Keratinocyte (primary cell): Measurements from ENCODE around the gene LRRC7. TPM values are rescaled to one million over a fixed set of nuclear protein-coding genes. Genes with fewer than 3 reads are reported as not detected.
A peak's percentile ranks its signal among the peaks of the same experiment; 100 is the strongest.

ENCODE experiments used
- DNase-seq: peaks from one replicate; pipeline ENCODE4 v3.0.0-alpha.2; 2011; ENCODE audit warnings: low read depth, missing footprints, low spot score
- FAIRE-seq: peaks from 2 replicates; lab custom pipeline; 2011; peaks lifted over from hg19 to GRCh38; lab: Jason Lieb, UNC
- H2AFZ ChIP-seq: 2 replicates; pipeline ENCODE4 v1.6.0; 2012; ENCODE audit warnings: low read length, control low read depth, inconsistent platforms; ENCODE audit not compliant: control insufficient read depth
- H3K27ac ChIP-seq: 2 replicates; pipeline ENCODE4 v1.5.1; 2011; ENCODE audit warnings: low read length; ENCODE audit not compliant: control insufficient read depth, insufficient read depth
- H3K27me3 ChIP-seq: 3 replicates; pipeline ENCODE4 v1.6.0; 2011; ENCODE audit warnings: low read length; ENCODE audit not compliant: control insufficient read depth, insufficient read depth; ENCODE audit errors: extremely low read depth
- H3K36me3 ChIP-seq, 2 experiments: 2 replicates in 1 of 2; 3 replicates in 1 of 2; pipeline ENCODE4 v1.5.1; 2011; ENCODE audit warnings: low read length in 2 of 2, mild to moderate bottlenecking in 1 of 2; ENCODE audit not compliant: control insufficient read depth in 2 of 2, insufficient read depth in 2 of 2; ENCODE audit errors: extremely low read depth in 1 of 2
- H3K4me1 ChIP-seq: 3 replicates; pipeline ENCODE4 v1.5.1; 2011; ENCODE audit warnings: low read length; ENCODE audit not compliant: control insufficient read depth, insufficient read depth; ENCODE audit errors: extremely low read depth
- H3K4me2 ChIP-seq: 3 replicates; pipeline ENCODE4 v1.6.0; 2011; ENCODE audit warnings: low read depth, low read length; ENCODE audit not compliant: control insufficient read depth, insufficient read depth; ENCODE audit errors: extremely low read depth
- H3K4me3 ChIP-seq, 3 experiments: fragments of 200-600 bp in 1 of 3; sonication (generic) in 1 of 3; 2 replicates in 2 of 3; 3 replicates in 1 of 3; pipeline ENCODE4 v1.5.1; 2011 to 2016; ENCODE audit warnings: low read length in 3 of 3, mild to moderate bottlenecking in 3 of 3, control low read depth in 2 of 3, inconsistent platforms in 1 of 3, low read depth in 1 of 3, mixed read lengths in 1 of 3, mixed run types in 1 of 3, moderate library complexity in 1 of 3; ENCODE audit not compliant: control insufficient read depth in 2 of 3, insufficient read depth in 2 of 3; ENCODE audit errors: extremely low read depth in 1 of 3
- H3K79me2 ChIP-seq: 2 replicates; pipeline ENCODE4 v1.6.0; 2012; ENCODE audit warnings: low read length; ENCODE audit not compliant: control insufficient read depth, insufficient read depth
- H3K9ac ChIP-seq: 3 replicates; pipeline ENCODE4 v1.6.0; 2011; ENCODE audit warnings: low read length; ENCODE audit not compliant: control insufficient read depth, insufficient read depth; ENCODE audit errors: extremely low read depth
- H3K9me1 ChIP-seq: 3 replicates; pipeline ENCODE4 v1.6.0; 2011; ENCODE audit warnings: low read length; ENCODE audit not compliant: control insufficient read depth, insufficient read depth; ENCODE audit errors: extremely low read depth
- H3K9me3 ChIP-seq: 2 replicates; pipeline ENCODE4 v1.5.1; 2012; ENCODE audit warnings: low read depth, low read length; ENCODE audit not compliant: control insufficient read depth
- H4K20me1 ChIP-seq: 3 replicates; pipeline ENCODE4 v1.6.0; 2011; ENCODE audit warnings: low read length; ENCODE audit not compliant: control insufficient read depth, insufficient read depth; ENCODE audit errors: extremely low read depth
- EZH2 ChIP-seq: IDR thresholded peaks from one replicate; pipeline ENCODE4 v1.6.1; 2012; ENCODE audit warnings: inconsistent platforms, mild to moderate bottlenecking, low read length, moderate library complexity
- dilution Hi-C: fragments of 300-500 bp; cut with MboI; formaldehyde crosslinking; loops from one replicate; pipeline ENCODE4 v1.7.0; 2020; ENCODE audit warnings: low sequenced_read_pairs; ENCODE audit not compliant: extremely low pct_ligation_motif_present
- polyA plus RNA-seq, 5 experiments: library from polyadenylated mRNA; depleted of rRNA in 3 of 5; stranded (reverse) in 3 of 5; stranded (forward) in 1 of 5; unstranded in 1 of 5; fragments of >200 nt; gene quantifications; 1 replicate in 1 of 5; 2 replicates in 3 of 5; 3 replicates in 1 of 5; pipeline versions ENCODE4 v1.2.1 to v1.2.3, GENCODE V29; 2011 to 2012; ENCODE audit warnings: missing spikeins in 2 of 5, low read depth in 1 of 5, low replicate concordance in 1 of 5
- TF ChIP-seq, protein P1 (sequence below), 3 experiments: IDR thresholded peaks in 1 of 3; conservative IDR thresholded peaks in 1 of 3; optimal IDR thresholded peaks in 1 of 3; 2 replicates in 2 of 3; 3 replicates in 1 of 3; pipeline versions ENCODE3 to v1.5.1; 2011; ENCODE audit warnings: low read length in 3 of 3, mild to moderate bottlenecking in 3 of 3, moderate library complexity in 2 of 3, control low read depth in 1 of 3, inconsistent platforms in 1 of 3; ENCODE audit not compliant: insufficient read depth in 2 of 3; ENCODE audit errors: extremely low read depth in 1 of 3

The LRRC7 gene
- polyA plus RNA-seq, 1 donor (not counting 4 experiments of a cell fraction or from before 2014, with no cell fraction given): 0.28 TPM

DNA sequence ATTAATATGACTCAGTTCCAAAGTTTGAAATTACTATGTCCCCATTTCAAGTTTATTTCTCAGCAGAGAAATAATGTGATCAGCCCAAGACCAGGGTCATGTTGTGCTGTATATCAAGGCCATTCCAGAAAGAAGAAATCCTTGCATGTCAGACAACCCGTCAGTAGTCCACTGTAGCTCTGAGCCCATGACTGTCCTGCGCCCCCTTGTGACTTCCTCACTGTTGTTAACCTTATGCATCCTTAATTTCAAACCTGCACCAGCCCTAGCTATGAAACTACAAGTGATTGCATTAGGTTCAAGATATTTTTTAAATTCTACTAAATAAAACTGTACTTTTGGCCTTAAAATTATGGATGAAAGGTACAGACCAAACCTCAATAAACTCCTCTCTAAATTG is 133.0 kb downstream of the LRRC7 start:
- no peaks in the 10 kb centered on the region for H3K79me2 ChIP-seq
- H2AFZ ChIP-seq: no peak overlapping the region
- no peak for DNase-seq
- dilution Hi-C loops: no loop called here
- H3K4me2 ChIP-seq: no peak overlapping the region
- H3K36me3 ChIP-seq: no peaks in the 10 kb centered on the region
- no peak overlapping the region for H3K9ac ChIP-seq
- H3K9me1 ChIP-seq: no peaks in the 10 kb centered on the region
- no peak for FAIRE-seq
- H3K9me3 ChIP-seq: no peaks in the 10 kb centered on the region
- H3K27me3 ChIP-seq: no peaks in the 10 kb centered on the region
- no peak overlapping the region for H3K4me3 ChIP-seq
- no peaks in the 10 kb centered on the region for H4K20me1 ChIP-seq
- TF ChIP-seq, protein P1, sequence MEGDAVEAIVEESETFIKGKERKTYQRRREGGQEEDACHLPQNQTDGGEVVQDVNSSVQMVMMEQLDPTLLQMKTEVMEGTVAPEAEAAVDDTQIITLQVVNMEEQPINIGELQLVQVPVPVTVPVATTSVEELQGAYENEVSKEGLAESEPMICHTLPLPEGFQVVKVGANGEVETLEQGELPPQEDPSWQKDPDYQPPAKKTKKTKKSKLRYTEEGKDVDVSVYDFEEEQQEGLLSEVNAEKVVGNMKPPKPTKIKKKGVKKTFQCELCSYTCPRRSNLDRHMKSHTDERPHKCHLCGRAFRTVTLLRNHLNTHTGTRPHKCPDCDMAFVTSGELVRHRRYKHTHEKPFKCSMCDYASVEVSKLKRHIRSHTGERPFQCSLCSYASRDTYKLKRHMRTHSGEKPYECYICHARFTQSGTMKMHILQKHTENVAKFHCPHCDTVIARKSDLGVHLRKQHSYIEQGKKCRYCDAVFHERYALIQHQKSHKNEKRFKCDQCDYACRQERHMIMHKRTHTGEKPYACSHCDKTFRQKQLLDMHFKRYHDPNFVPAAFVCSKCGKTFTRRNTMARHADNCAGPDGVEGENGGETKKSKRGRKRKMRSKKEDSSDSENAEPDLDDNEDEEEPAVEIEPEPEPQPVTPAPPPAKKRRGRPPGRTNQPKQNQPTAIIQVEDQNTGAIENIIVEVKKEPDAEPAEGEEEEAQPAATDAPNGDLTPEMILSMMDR (optimal IDR thresholded peaks at IDR 0.05 in 1 of 3, IDR thresholded peaks at IDR 0.05 in 1 of 3, conservative IDR thresholded peaks at IDR 0.05 in 1 of 3; ENCODE audit: extremely low read depth in 1 of 3, insufficient read depth in 2 of 3, low read length in 3 of 3): peak; percentile 23 to 75 (median 32)
- TF ChIP-seq EZH2: no peak
- no peak overlapping the region for H3K27ac ChIP-seq
- peaks cover 9% of the 10 kb centered on the region for H3K4me1 ChIP-seq

DNA sequence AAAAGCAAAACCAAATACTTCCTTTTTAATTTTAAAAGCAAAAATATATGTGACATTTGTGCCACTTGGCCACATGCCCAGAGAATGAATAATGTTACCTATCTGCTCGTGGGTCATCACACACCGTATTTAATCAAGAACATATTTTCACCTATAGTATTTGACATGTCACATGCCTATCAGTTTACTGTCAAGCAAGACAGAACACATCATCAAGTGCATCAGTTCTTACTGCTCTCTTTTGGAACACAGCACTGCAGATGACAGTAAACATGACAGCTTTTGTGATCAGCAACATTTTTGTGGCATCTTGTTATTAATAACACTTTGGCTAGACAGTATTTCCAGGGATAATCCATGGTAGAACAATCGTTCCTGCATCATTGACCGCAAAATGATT is 134.4 kb downstream of the LRRC7 start:
- DNase-seq (peak; percentile 52), FAIRE-seq (peak; percentile 59)
- H3K79me2 ChIP-seq: no peaks in the 10 kb centered on the region
- H3K4me2 ChIP-seq: peak overlapping the region; percentile 17
- no peaks in the 10 kb centered on the region for H3K36me3 ChIP-seq
- dilution Hi-C loops: no loop called here
- no peak overlapping the region for H2AFZ ChIP-seq
- H3K9me1 ChIP-seq: no peaks in the 10 kb centered on the region
- peaks cover 9% of the 10 kb centered on the region for H3K4me1 ChIP-seq
- no peaks in the 10 kb centered on the region for H3K9me3 ChIP-seq
- TF ChIP-seq, protein P1 (optimal IDR thresholded peaks at IDR 0.05 in 1 of 3, IDR thresholded peaks at IDR 0.05 in 1 of 3, conservative IDR thresholded peaks at IDR 0.05 in 1 of 3; ENCODE audit: extremely low read depth in 1 of 3, insufficient read depth in 2 of 3, low read length in 3 of 3): no peak
- TF ChIP-seq EZH2: no peak
- H3K27me3 ChIP-seq: no peaks in the 10 kb centered on the region
- H3K27ac ChIP-seq: no peak overlapping the region
- no peaks in the 10 kb centered on the region for H4K20me1 ChIP-seq
- H3K9ac ChIP-seq: no peak overlapping the region
- no peak overlapping the region for H3K4me3 ChIP-seq
